ENCODE data around the gene RARB. TPM values are rescaled to one million over a fixed set of nuclear protein-coding genes. Genes with fewer than 3 reads are reported as not detected.

RARB gene
- total and polyA plus RNA-seq, 4 donors: 1.5 to 24.5 (median 4.1) TPM

DNA sequence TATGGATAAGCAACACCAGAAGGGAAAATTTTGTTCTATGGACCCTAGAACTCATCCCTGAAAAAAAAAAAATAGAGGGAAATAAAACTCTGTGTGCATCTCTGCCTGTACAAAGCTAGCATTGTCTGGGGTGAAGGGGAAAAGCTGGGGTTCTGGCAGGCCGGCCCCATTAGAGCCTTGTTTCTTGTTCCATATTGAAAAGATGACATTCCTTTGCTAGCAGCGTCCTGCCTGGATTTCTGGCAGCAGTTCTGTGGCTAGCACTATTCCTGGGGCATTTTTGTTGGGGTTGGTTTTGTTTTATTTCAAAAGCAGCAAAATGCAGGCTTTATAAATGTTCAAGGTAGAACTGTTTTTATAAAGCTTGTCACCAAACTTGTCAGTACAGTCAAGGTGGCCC lies 45.2 kb downstream of the RARB start:
- H3K9me3 ChIP-seq (ENCODE audit: control insufficient read depth in 4 of 4, insufficient read depth in 3 of 4, low read length in 3 of 4): no peaks in the 10 kb centered on the region
- H3K36me3 ChIP-seq (ENCODE audit: control insufficient read depth in 4 of 4, insufficient read depth in 4 of 4, low read length in 4 of 4): no peaks in the 10 kb centered on the region
- no peak overlapping the region for H3K9ac ChIP-seq (ENCODE audit: insufficient read depth in 1 of 2, low read length in 2 of 2)
- DNase-seq: peak in 1 of 3 donors; percentile 39
- H3K27ac ChIP-seq (ENCODE audit: low read depth in 1 of 2, low read length in 1 of 2): peak overlapping the region in 1 of 2 donors; percentile 49
- peaks cover 2 to 70% (median 47%) of the 10 kb centered on the region in 5 donors for H3K4me1 ChIP-seq (ENCODE audit: control insufficient read depth in 5 of 5, insufficient read depth in 5 of 5, low read length in 5 of 5)
- no peak for ATAC-seq (ENCODE audit: insufficient read depth, low FRiP score)
- H3K4me3 ChIP-seq: no peak overlapping the region
- WGBS, 2 donors: 64 to 73% methylated on average over 2 of the region's 2 CpGs
- TF ChIP-seq CTCF (IDR thresholded peaks at IDR 0.05; ENCODE audit: control extremely low read depth, extremely low read depth): no peak
- no peaks in the 10 kb centered on the region for H3K27me3 ChIP-seq (ENCODE audit: control insufficient read depth in 3 of 3, insufficient read depth in 3 of 3, low read length in 2 of 3)

GRCh38 chr3:25474052-25474451 lies 46.0 kb downstream of the RARB start:
- WGBS, 2 donors: 94 to 98% methylated on average over 1 of the region's 1 CpG
- Histone ChIP-seq H3K36me3 (ENCODE audit: control insufficient read depth in 4 of 4, insufficient read depth in 4 of 4, low read length in 4 of 4) (no peaks in the 10 kb centered on the region), H3K9me3 (ENCODE audit: control insufficient read depth in 4 of 4, insufficient read depth in 3 of 4, low read length in 3 of 4) (no peaks in the 10 kb centered on the region), H3K4me1 (ENCODE audit: control insufficient read depth in 5 of 5, insufficient read depth in 5 of 5, low read length in 5 of 5) (peaks cover 4 to 68% (median 46%) of the 10 kb centered on the region in 5 donors), H3K9ac (ENCODE audit: insufficient read depth in 1 of 2, low read length in 2 of 2) (no peak overlapping the region), H3K27me3 (ENCODE audit: control insufficient read depth in 3 of 3, insufficient read depth in 3 of 3, low read length in 2 of 3) (no peaks in the 10 kb centered on the region), H3K4me3 (no peak overlapping the region), H3K27ac (ENCODE audit: low read depth in 1 of 2, low read length in 1 of 2) (peak overlapping the region in 1 of 2 donors; percentile 1)
- DNase-seq (no peak), ATAC-seq (ENCODE audit: insufficient read depth, low FRiP score) (no peak)
- no peak for TF ChIP-seq CTCF (IDR thresholded peaks at IDR 0.05; ENCODE audit: control extremely low read depth, extremely low read depth)

DNA sequence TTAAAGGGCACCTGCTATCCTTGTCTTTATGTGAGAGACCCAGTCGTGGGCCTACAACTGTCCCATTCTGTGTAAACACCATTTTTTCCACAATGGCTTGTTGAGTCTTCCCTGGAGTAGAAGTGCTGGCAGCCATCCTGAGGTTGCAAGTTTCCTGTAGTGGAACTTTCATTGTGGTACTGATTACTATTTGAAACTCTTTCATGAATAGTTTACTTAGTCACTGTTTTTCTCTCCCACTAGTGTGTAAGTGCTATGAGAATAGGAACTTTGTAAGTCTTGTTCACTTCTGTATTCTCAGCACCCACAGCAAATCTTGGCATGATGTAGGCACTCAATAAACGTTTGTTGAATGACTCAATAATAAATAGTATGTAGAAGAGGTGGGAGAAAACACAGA lies 48.6 kb downstream of the RARB start:
- no peak for TF ChIP-seq CTCF (IDR thresholded peaks at IDR 0.05; ENCODE audit: control extremely low read depth, extremely low read depth)
- ATAC-seq (ENCODE audit: insufficient read depth, low FRiP score) (no peak), DNase-seq (no peak)
- WGBS, 2 donors: 31 to 57% methylated on average over 2 of the region's 2 CpGs
- peaks cover 4 to 62% (median 41%) of the 10 kb centered on the region in 5 donors for H3K4me1 ChIP-seq (ENCODE audit: control insufficient read depth in 5 of 5, insufficient read depth in 5 of 5, low read length in 5 of 5)
- H3K9ac ChIP-seq (ENCODE audit: insufficient read depth in 1 of 2, low read length in 2 of 2): no peak overlapping the region
- no peaks in the 10 kb centered on the region for H3K36me3 ChIP-seq (ENCODE audit: control insufficient read depth in 4 of 4, insufficient read depth in 4 of 4, low read length in 4 of 4)
- no peak overlapping the region for H3K4me3 ChIP-seq
- no peaks in the 10 kb centered on the region for H3K27me3 ChIP-seq (ENCODE audit: control insufficient read depth in 3 of 3, insufficient read depth in 3 of 3, low read length in 2 of 3)
- H3K27ac ChIP-seq (ENCODE audit: low read depth in 1 of 2, low read length in 1 of 2): no peak overlapping the region
- no peaks in the 10 kb centered on the region for H3K9me3 ChIP-seq (ENCODE audit: control insufficient read depth in 4 of 4, insufficient read depth in 3 of 4, low read length in 3 of 4)

DNA sequence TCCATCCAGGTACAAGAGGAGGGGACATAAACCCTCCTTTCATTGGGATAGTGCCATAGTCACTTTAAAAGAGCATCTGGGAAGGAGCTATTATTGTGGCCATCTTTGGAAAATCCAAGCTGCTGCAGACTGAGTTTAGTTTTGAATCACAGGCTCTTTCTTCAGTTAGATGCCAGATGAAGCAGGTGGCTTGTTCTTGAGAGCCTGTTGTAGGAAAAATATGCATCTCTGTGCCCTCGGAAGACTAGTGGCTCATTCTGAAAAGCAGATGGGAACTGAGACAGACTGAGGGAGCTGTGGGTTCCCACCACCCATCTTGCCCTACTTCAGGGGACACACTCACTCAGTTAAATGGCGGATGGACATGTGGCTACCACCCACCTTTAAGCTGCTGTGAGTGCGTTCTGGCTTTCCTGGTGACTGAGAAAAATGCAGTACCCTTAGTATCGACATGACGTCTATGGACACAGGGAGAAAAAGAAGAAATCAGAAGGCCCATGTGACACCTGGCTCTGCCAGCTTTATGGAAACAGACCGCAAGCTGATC lies 50.2 kb downstream of the RARB start:
- WGBS, 2 donors: 77 to 81% methylated on average over 6 of the region's 6 CpGs
- H3K27me3 ChIP-seq (ENCODE audit: control insufficient read depth in 3 of 3, insufficient read depth in 3 of 3, low read length in 2 of 3): no peaks in the 10 kb centered on the region
- TF ChIP-seq CTCF (IDR thresholded peaks at IDR 0.05; ENCODE audit: control extremely low read depth, extremely low read depth): no peak
- peaks cover 2 to 52% (median 36%) of the 10 kb centered on the region in 5 donors for H3K4me1 ChIP-seq (ENCODE audit: control insufficient read depth in 5 of 5, insufficient read depth in 5 of 5, low read length in 5 of 5)
- ATAC-seq (ENCODE audit: insufficient read depth, low FRiP score) (no peak), DNase-seq (no peak)
- H3K36me3 ChIP-seq (ENCODE audit: control insufficient read depth in 4 of 4, insufficient read depth in 4 of 4, low read length in 4 of 4): no peaks in the 10 kb centered on the region
- H3K9me3 ChIP-seq (ENCODE audit: control insufficient read depth in 4 of 4, insufficient read depth in 3 of 4, low read length in 3 of 4): no peaks in the 10 kb centered on the region
- H3K27ac ChIP-seq (ENCODE audit: low read depth in 1 of 2, low read length in 1 of 2): no peak overlapping the region
- no peak overlapping the region for H3K4me3 ChIP-seq
- H3K9ac ChIP-seq (ENCODE audit: insufficient read depth in 1 of 2, low read length in 2 of 2): no peak overlapping the region
